ENCODE measurements around the gene ZNF662.

DNA sequence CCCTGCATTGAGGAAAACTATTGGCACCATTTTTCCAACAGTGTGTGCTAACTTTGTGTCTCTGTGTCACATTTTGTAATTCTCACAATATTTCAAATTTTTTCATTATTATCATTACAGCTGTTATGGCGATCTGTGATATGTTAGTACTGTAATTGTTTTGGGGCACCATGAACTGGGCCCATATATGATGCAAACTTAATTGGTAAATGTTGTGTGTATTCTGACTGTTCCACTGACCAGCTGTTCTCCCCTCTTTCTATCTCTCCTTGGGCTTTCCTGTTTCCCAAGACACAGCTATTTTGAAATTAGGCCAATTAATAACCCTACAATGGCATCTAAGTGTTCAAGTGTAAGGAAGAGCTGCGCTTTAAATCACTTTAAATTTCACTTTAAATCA is 28.1 kb upstream of the ZNF662 start:
- TF ChIP-seq, protein P1, sequence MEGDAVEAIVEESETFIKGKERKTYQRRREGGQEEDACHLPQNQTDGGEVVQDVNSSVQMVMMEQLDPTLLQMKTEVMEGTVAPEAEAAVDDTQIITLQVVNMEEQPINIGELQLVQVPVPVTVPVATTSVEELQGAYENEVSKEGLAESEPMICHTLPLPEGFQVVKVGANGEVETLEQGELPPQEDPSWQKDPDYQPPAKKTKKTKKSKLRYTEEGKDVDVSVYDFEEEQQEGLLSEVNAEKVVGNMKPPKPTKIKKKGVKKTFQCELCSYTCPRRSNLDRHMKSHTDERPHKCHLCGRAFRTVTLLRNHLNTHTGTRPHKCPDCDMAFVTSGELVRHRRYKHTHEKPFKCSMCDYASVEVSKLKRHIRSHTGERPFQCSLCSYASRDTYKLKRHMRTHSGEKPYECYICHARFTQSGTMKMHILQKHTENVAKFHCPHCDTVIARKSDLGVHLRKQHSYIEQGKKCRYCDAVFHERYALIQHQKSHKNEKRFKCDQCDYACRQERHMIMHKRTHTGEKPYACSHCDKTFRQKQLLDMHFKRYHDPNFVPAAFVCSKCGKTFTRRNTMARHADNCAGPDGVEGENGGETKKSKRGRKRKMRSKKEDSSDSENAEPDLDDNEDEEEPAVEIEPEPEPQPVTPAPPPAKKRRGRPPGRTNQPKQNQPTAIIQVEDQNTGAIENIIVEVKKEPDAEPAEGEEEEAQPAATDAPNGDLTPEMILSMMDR (IDR thresholded peaks at IDR 0.05) = no peak
- no peak for TF ChIP-seq POLR2A (IDR thresholded peaks at IDR 0.05)

Measured in thyroid gland (tissue), 4 donors.